ENCODE measurements around the gene IGFBP6.
A peak's percentile ranks its signal among the peaks of the same experiment; 100 is the strongest.

The IGFBP6 gene

GRCh38 chr12:53061404-53062010, 36.0 kb upstream of the IGFBP6 start:
- DNase-seq (ENCODE audit: insufficient read length, low spot score), result no peak
- no peak for FAIRE-seq
- peak; percentile 29 for TF ChIP-seq CTCF (IDR thresholded peaks at IDR 0.05; ENCODE audit: insufficient read depth, missing control alignments)

GRCh38 chr12:53062011-53062961, 35.2 kb upstream of the IGFBP6 start:
- no peak for TF ChIP-seq CTCF (IDR thresholded peaks at IDR 0.05; ENCODE audit: insufficient read depth, missing control alignments)
- no peak for FAIRE-seq
- no peak for DNase-seq (ENCODE audit: insufficient read length, low spot score)

- DNase-seq (ENCODE audit: insufficient read length, low spot score), result no peak
- TF ChIP-seq CTCF (IDR thresholded peaks at IDR 0.05; ENCODE audit: insufficient read depth, missing control alignments), result no peak
- no peak for FAIRE-seq
Measured at GRCh38 chr12:53062977-53063707, 34.3 kb upstream of the IGFBP6 start.

GRCh38 chr12:53063708-53064612, 33.5 kb upstream of the IGFBP6 start:
- DNase-seq (ENCODE audit: insufficient read length, low spot score) (no peak), FAIRE-seq (no peak)
- TF ChIP-seq CTCF (IDR thresholded peaks at IDR 0.05; ENCODE audit: insufficient read depth, missing control alignments), result no peak

GRCh38 chr12:53064613-53065436, 32.6 kb upstream of the IGFBP6 start:
- DNase-seq (ENCODE audit: insufficient read length, low spot score) (no peak), FAIRE-seq (no peak)
- TF ChIP-seq CTCF (IDR thresholded peaks at IDR 0.05; ENCODE audit: insufficient read depth, missing control alignments), result no peak

GRCh38 chr12:53065470-53065869, 32.0 kb upstream of the IGFBP6 start:
- TF ChIP-seq CTCF (IDR thresholded peaks at IDR 0.05; ENCODE audit: insufficient read depth, missing control alignments), result no peak
- FAIRE-seq (no peak), DNase-seq (ENCODE audit: insufficient read length, low spot score) (no peak)

All from D721Med (cell line).